H1 (cell line): Measurements from ENCODE around the gene ZNF644. TPM values are rescaled to one million over a fixed set of nuclear protein-coding genes. Genes with fewer than 3 reads are reported as not detected.
"Not testable (repeated sequence)": the region's sequence is repeated elsewhere in the genome, so short reads cannot be mapped to it uniquely, and the experiment has no call there.

Experiments
- CTCF ChIA-PET: fragments of 300-600 bp; sonication (Branson Sonifier 250); formaldehyde crosslinking; loops from one replicate; lab custom pipeline; 2021; ENCODE audit not compliant: partially characterized antibody; lab: Charles Lee
- POLR2A ChIA-PET: fragments of 300-600 bp; sonication (Branson Sonifier 250); formaldehyde crosslinking; loops from one replicate; lab custom pipeline; 2021; ENCODE audit warnings: inconsistent platforms; ENCODE audit not compliant: partially characterized antibody; lab: Charles Lee
- DNase-seq, 2 experiments: peaks; one replicate each; pipeline versions ENCODE4 v3.0.0 to v3.0.0-alpha.2; 2010 to 2022; ENCODE audit warnings: low spot score in 2 of 2, low read depth in 1 of 2, mixed read lengths in 1 of 2
- FAIRE-seq: peaks from 2 replicates; lab custom pipeline; 2011; peaks lifted over from hg19 to GRCh38; lab: Jason Lieb, UNC
- H2AFZ ChIP-seq: 2 replicates; pipeline ENCODE4 v1.8.1; 2012; ENCODE audit warnings: low read length, inconsistent platforms
- H2AK5ac ChIP-seq: 2 replicates; pipeline ENCODE4 v1.6.1; 2013; ENCODE audit warnings: low read depth, low read length
- H2BK120ac ChIP-seq: replicated peaks from 2 replicates; pipeline ENCODE3; 2013; ENCODE audit warnings: low read depth, low read length, inconsistent platforms
- H2BK12ac ChIP-seq: 2 replicates; pipeline ENCODE4 v1.6.1; 2013; ENCODE audit warnings: low read depth, low read length
- H2BK15ac ChIP-seq: 2 replicates; pipeline ENCODE4 v1.6.1; 2013; ENCODE audit warnings: low read length
- H2BK20ac ChIP-seq: 2 replicates; pipeline ENCODE4 v1.6.1; 2013; ENCODE audit warnings: low read length
- H2BK5ac ChIP-seq: 2 replicates; pipeline ENCODE4 v1.6.1; 2013; ENCODE audit warnings: low read depth, low read length
- H3K14ac ChIP-seq: 2 replicates; pipeline ENCODE4 v1.6.1; 2013; ENCODE audit warnings: inconsistent platforms; ENCODE audit not compliant: insufficient read length
- H3K18ac ChIP-seq: 2 replicates; pipeline ENCODE4 v1.6.1; 2013; ENCODE audit warnings: low read length; ENCODE audit errors: extremely low read depth
- H3K23ac ChIP-seq: 2 replicates; pipeline ENCODE4 v1.6.1; 2013; ENCODE audit warnings: inconsistent platforms; ENCODE audit not compliant: insufficient read length
- H3K23me2 ChIP-seq: 2 replicates; pipeline ENCODE4 v1.6.1; 2013; ENCODE audit warnings: low read depth, low read length
- H3K27ac ChIP-seq: 2 replicates; pipeline ENCODE4 v1.6.1; 2011; ENCODE audit warnings: low read depth, low read length, inconsistent platforms
- H3K27me3 ChIP-seq, 4 experiments: replicated peaks in 1 of 4; 1 replicate in 1 of 4; 2 replicates in 3 of 4; pipeline versions ENCODE4 v1.6.1 to v1.8.1; 2011 to 2013; ENCODE audit warnings: low read length in 3 of 4, mild to moderate bottlenecking in 3 of 4, inconsistent platforms in 2 of 4, mixed read lengths in 2 of 4, moderate library complexity in 1 of 4; ENCODE audit not compliant: control insufficient read depth in 3 of 4, insufficient read depth in 3 of 4; ENCODE audit errors: extremely low read depth in 1 of 4
- H3K36me3 ChIP-seq, 4 experiments: 2 replicates each; pipeline versions ENCODE4 v1.6.1 to v1.8.1; 2011 to 2013; ENCODE audit warnings: mild to moderate bottlenecking in 4 of 4, low read length in 3 of 4, moderate library complexity in 2 of 4, control low read depth in 1 of 4, inconsistent platforms in 1 of 4; ENCODE audit not compliant: insufficient read depth in 4 of 4, control insufficient read depth in 2 of 4
- H3K4ac ChIP-seq: replicated peaks from 2 replicates; pipeline ENCODE3; 2013; ENCODE audit warnings: low read length, low read depth, mixed read lengths, inconsistent platforms; ENCODE audit not compliant: insufficient read length
- H3K4me1 ChIP-seq, 4 experiments: replicated peaks in 1 of 4; 1 replicate in 1 of 4; 2 replicates in 3 of 4; pipeline versions ENCODE4 v1.6.1 to v1.8.1; 2011 to 2013; ENCODE audit warnings: low read length in 3 of 4, inconsistent platforms in 2 of 4, mixed read lengths in 1 of 4; ENCODE audit not compliant: insufficient read depth in 4 of 4, control insufficient read depth in 3 of 4
- H3K4me2 ChIP-seq, 2 experiments: 2 replicates each; pipeline versions ENCODE4 v1.6.1 to v1.8.1; 2011 to 2013; ENCODE audit warnings: low read depth in 2 of 2, low read length in 2 of 2, control low read depth in 1 of 2, inconsistent platforms in 1 of 2, mild to moderate bottlenecking in 1 of 2; ENCODE audit not compliant: insufficient read depth in 1 of 2
- H3K4me3 ChIP-seq, 4 experiments: fragments of 200-600, 300-600 bp in 1 of 4; sonication (generic), shearing (Covaris generic), sonication (Bioruptor Twin) in 1 of 4; 2 replicates each; pipeline versions ENCODE4 v1.5.1 to v1.8.1; 2011 to 2016; ENCODE audit warnings: low read length in 4 of 4, low read depth in 3 of 4, control low read depth in 2 of 4, inconsistent platforms in 2 of 4, mild to moderate bottlenecking in 2 of 4, mixed read lengths in 1 of 4, moderate library complexity in 1 of 4; ENCODE audit not compliant: insufficient read depth in 2 of 4; ENCODE audit errors: extremely low read depth in 1 of 4
- H3K56ac ChIP-seq: replicated peaks from 2 replicates; pipeline ENCODE3; 2013; ENCODE audit warnings: low read depth, mild to moderate bottlenecking, mixed read lengths, low read length, inconsistent platforms; ENCODE audit not compliant: insufficient read length
- H3K79me1 ChIP-seq: 2 replicates; pipeline ENCODE4 v1.6.1; 2013; ENCODE audit warnings: low read depth, low read length, control low read depth
- H3K79me2 ChIP-seq, 2 experiments: 2 replicates each; pipeline versions ENCODE4 v1.6.1 to v1.8.1; 2012 to 2013; ENCODE audit warnings: low read length in 2 of 2, mild to moderate bottlenecking in 2 of 2, inconsistent platforms in 1 of 2; ENCODE audit not compliant: insufficient read depth in 2 of 2, control insufficient read depth in 1 of 2
- H3K9ac ChIP-seq, 4 experiments: replicated peaks in 1 of 4; 1 replicate in 1 of 4; 2 replicates in 3 of 4; pipeline versions ENCODE4 v1.6.1 to v1.8.1; 2011 to 2013; ENCODE audit warnings: low read depth in 3 of 4, low read length in 3 of 4, control low read depth in 2 of 4, mild to moderate bottlenecking in 2 of 4, moderate library complexity in 2 of 4, inconsistent platforms in 1 of 4; ENCODE audit errors: extremely low read depth in 1 of 4
- H3K9me3 ChIP-seq, 2 experiments: 2 replicates each; pipeline versions ENCODE4 v1.6.1 to v1.8.1; 2012 to 2013; ENCODE audit warnings: mild to moderate bottlenecking in 2 of 2, moderate library complexity in 2 of 2, control low read depth in 1 of 2, inconsistent platforms in 1 of 2, low read depth in 1 of 2, low read length in 1 of 2, mixed read lengths in 1 of 2; ENCODE audit not compliant: insufficient read depth in 2 of 2
- H4K20me1 ChIP-seq, 2 experiments: replicated peaks in 1 of 2; 2 replicates each; pipeline versions ENCODE3 to v1.8.1; 2011 to 2013; ENCODE audit warnings: inconsistent platforms in 2 of 2, low read length in 2 of 2, mild to moderate bottlenecking in 1 of 2; ENCODE audit not compliant: insufficient read depth in 2 of 2, control insufficient read depth in 1 of 2
- H4K5ac ChIP-seq: 2 replicates; pipeline ENCODE4 v1.6.1; 2013; ENCODE audit warnings: low read length, low read depth, mixed read lengths, inconsistent platforms; ENCODE audit not compliant: insufficient read length
- H4K8ac ChIP-seq: 2 replicates; pipeline ENCODE4 v1.8.0; 2013; ENCODE audit warnings: mild to moderate bottlenecking, moderate library complexity, low read length, inconsistent platforms; ENCODE audit not compliant: insufficient read depth; ENCODE audit errors: extremely low read depth
- H4K91ac ChIP-seq: replicated peaks from 2 replicates; pipeline ENCODE3; 2013; ENCODE audit warnings: low read length, mixed read lengths, inconsistent platforms; ENCODE audit not compliant: insufficient read length
- WGBS, 2 experiments: shearing (Covaris generic) in 1 of 2; methylation state at CpG; one replicate each; pipeline versions ENCODE4 v1.1.6 to v1.1.7; 2013 to 2015; ENCODE audit warnings: low lambda C conversion rate in 2 of 2, mixed read lengths in 2 of 2, inconsistent platforms in 1 of 2, low coverage in 1 of 2, missing lambda C conversion rate in 1 of 2; ENCODE audit not compliant: insufficient replicate concordance in 2 of 2, insufficient coverage in 1 of 2, insufficient read length in 1 of 2; ENCODE audit errors: extremely low coverage in 1 of 2, missing lambda C conversion rate in 1 of 2; 5-methylcytosine and 5-hydroxymethylcytosine counted together
- polyA plus RNA-seq, 7 experiments: library from polyadenylated mRNA; depleted of rRNA in 3 of 7; stranded (reverse) in 5 of 7; unstranded in 2 of 7; fragments of >200 nt in 5 of 7; fragments of 200-250 nt in 2 of 7; gene quantifications; 1 replicate in 5 of 7; 2 replicates in 1 of 7; 4 replicates in 1 of 7; pipeline versions ENCODE4 v1.2.1 to v1.2.3, GENCODE V29; 2011 to 2013; ENCODE audit warnings: missing spikeins in 2 of 7, mixed read lengths in 2 of 7
- total RNA-seq: library from RNA; stranded (reverse); fragmentation: NEBNext Ultra II Directional; extraction: Animal tissue kit (Norgen Biotek cat#: 25700); gene quantifications from 2 replicates; pipeline ENCODE4 v1.2.1, GENCODE V29; 2021

ZNF644 gene
- total and polyA plus RNA-seq, 2 of the 8 experiments (the other 6 are each of a cell fraction or from before 2014, with no cell fraction given), result 14.5 to 93.5 TPM

DNA sequence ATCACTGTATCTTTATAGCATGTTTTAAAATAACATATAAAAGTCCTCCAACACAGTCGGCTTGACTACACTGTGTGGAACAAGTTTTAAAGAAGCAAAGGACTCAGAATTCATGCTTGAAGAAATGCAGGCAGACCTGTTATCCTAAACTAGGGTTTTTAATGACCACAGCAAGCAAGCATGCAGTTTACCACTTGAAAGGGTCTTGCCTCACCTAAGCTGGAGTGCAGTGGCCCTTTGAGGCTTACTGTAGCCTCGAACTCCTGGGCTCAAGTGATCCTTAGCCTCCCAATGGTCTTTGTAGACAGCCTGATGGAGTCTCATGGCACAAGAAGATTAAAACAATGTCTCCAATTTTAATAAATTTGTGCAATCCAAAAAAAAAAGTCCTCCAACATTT lies 27.7 kb upstream of the ZNF644 start:
- not testable (repeated sequence) for H2BK15ac ChIP-seq, H3K4me1 ChIP-seq, DNase-seq, H3K18ac ChIP-seq, H3K27ac ChIP-seq, H4K20me1 ChIP-seq, H4K91ac ChIP-seq, H2BK120ac ChIP-seq, FAIRE-seq, H3K4me3 ChIP-seq, H2AFZ ChIP-seq, H3K79me2 ChIP-seq, H4K8ac ChIP-seq, H3K23me2 ChIP-seq, H2BK12ac ChIP-seq, H3K36me3 ChIP-seq, H3K27me3 ChIP-seq, H3K9me3 ChIP-seq, H3K4me2 ChIP-seq, H3K23ac ChIP-seq, H2AK5ac ChIP-seq, H3K9ac ChIP-seq, H3K14ac ChIP-seq, H4K5ac ChIP-seq, H2BK20ac ChIP-seq, H3K79me1 ChIP-seq, H3K4ac ChIP-seq, H3K56ac ChIP-seq, H2BK5ac ChIP-seq
- CTCF ChIA-PET, result interaction anchor here (0.7 to 1.0 kb wide), 2 partner anchors 9 to 86 kb away, joined by 4 to 7 read pairs; no protein-coding TSS in a partner anchor
- WGBS, 2 experiments, result 86% methylated on average over 2 of the region's 2 CpGs; no CpG with 5 or more reads in 1 of the 2 experiments
- POLR2A ChIA-PET, result interaction anchor here (1.2 kb wide), 1 partner anchor 28 kb away, joined by 3 read pairs; the partner anchor contains the start of gene ZNF644
